Measurements from ENCODE around the gene FBXO11.

DNA sequence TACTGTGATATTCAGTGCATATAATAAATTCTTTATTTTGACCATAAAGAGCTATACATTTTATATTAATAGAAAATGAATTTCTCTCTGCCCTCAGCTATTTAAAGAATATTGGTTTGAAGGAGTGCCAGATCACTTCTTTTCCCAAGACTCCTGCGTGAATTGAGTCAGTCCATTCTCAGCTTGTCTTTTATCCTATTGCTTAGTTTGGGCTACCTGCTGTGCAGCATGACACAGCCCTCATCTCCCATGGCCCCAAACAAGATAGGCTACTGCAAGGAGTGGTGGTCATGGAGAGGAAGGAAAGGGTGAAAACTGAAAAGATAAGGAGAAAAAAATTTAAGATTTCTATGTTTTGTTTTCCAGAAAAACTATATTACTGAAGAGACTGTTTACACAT, 10.1 kb upstream of the FBXO11 start:
- TF ChIP-seq, protein P1, sequence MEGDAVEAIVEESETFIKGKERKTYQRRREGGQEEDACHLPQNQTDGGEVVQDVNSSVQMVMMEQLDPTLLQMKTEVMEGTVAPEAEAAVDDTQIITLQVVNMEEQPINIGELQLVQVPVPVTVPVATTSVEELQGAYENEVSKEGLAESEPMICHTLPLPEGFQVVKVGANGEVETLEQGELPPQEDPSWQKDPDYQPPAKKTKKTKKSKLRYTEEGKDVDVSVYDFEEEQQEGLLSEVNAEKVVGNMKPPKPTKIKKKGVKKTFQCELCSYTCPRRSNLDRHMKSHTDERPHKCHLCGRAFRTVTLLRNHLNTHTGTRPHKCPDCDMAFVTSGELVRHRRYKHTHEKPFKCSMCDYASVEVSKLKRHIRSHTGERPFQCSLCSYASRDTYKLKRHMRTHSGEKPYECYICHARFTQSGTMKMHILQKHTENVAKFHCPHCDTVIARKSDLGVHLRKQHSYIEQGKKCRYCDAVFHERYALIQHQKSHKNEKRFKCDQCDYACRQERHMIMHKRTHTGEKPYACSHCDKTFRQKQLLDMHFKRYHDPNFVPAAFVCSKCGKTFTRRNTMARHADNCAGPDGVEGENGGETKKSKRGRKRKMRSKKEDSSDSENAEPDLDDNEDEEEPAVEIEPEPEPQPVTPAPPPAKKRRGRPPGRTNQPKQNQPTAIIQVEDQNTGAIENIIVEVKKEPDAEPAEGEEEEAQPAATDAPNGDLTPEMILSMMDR (IDR thresholded peaks at IDR 0.05) = no peak
- TF ChIP-seq POLR2A (IDR thresholded peaks at IDR 0.05) = no peak

Measured in adrenal gland (tissue), 5 donors.